ENCODE data around the gene ATG2B. TPM values are rescaled to one million over a fixed set of nuclear protein-coding genes. Genes with fewer than 3 reads are reported as not detected.

The ATG2B gene
- total and polyA plus RNA-seq, 2 of the 4 experiments (the other 2 are of a cell fraction) = 6.9 to 22.0 TPM

- TF ChIP-seq USF2 (IDR thresholded peaks at IDR 0.05; ENCODE audit: low read depth, low read length) (no peak), MXI1 (IDR thresholded peaks at IDR 0.05; ENCODE audit: borderline replicate concordance, low read depth, low read length) (peak; percentile 89)
These were observed 87.7 kb downstream of the ATG2B start (continued) for GRCh38 chr14:96275177-96276112.

Data from IMR-90 (cell line).